GM23248 (cell line): ENCODE measurements around the gene CHMP6. TPM values are rescaled to one million over a fixed set of nuclear protein-coding genes. Genes with fewer than 3 reads are reported as not detected.

Source experiments
- DNase-seq: peaks from one replicate; pipeline ENCODE4 v3.0.0-alpha.2; 2015
- H2AFZ ChIP-seq: fragments of 200-600 bp; sonication (generic); 2 replicates; pipeline ENCODE4 v1.6.1; 2016; ENCODE audit warnings: antibody characterized with exemption
- H3F3A ChIP-seq: fragments of 200-600 bp; sonication (generic); 2 replicates; pipeline ENCODE4 v1.6.1; 2016; ENCODE audit warnings: mild to moderate bottlenecking, antibody characterized with exemption, mixed run types; ENCODE audit not compliant: insufficient read depth
- H3K27ac ChIP-seq: fragments of 200-600 bp; sonication (generic); 2 replicates; pipeline ENCODE4 v1.5.1; 2016; ENCODE audit warnings: mild to moderate bottlenecking
- H3K27me3 ChIP-seq: fragments of 200-600 bp; sonication (generic); replicated peaks from 2 replicates; pipeline ENCODE4 v1.6.1; 2016; ENCODE audit warnings: mild to moderate bottlenecking; ENCODE audit not compliant: insufficient read depth
- H3K36me3 ChIP-seq: fragments of 200-600 bp; sonication (generic); 2 replicates; pipeline ENCODE4 v1.6.1; 2016; ENCODE audit warnings: low read depth, mild to moderate bottlenecking
- H3K4me1 ChIP-seq: fragments of 200-600 bp; sonication (generic); 2 replicates; pipeline ENCODE4 v1.6.1; 2016; ENCODE audit warnings: mild to moderate bottlenecking; ENCODE audit not compliant: insufficient read depth
- H3K4me2 ChIP-seq: fragments of 200-600 bp; sonication (generic); one replicate; pipeline ENCODE4 v1.6.1; 2016; ENCODE audit warnings: mild to moderate bottlenecking; ENCODE audit not compliant: unreplicated experiment
- H3K4me3 ChIP-seq: fragments of 200-600 bp; sonication (generic); 2 replicates; pipeline ENCODE4 v1.5.1; 2016; ENCODE audit warnings: mild to moderate bottlenecking
- H3K79me2 ChIP-seq: fragments of 200-600 bp; sonication (generic); 2 replicates; pipeline ENCODE4 v1.6.1; 2016; ENCODE audit warnings: mild to moderate bottlenecking; ENCODE audit not compliant: insufficient read depth
- H3K9ac ChIP-seq: fragments of 200-600 bp; sonication (generic); 2 replicates; pipeline ENCODE4 v1.6.1; 2016; ENCODE audit warnings: mild to moderate bottlenecking
- H3K9me2 ChIP-seq: fragments of 200-600 bp; sonication (generic); 2 replicates; pipeline ENCODE4 v1.6.1; 2016; ENCODE audit warnings: mixed run types, mild to moderate bottlenecking, moderate library complexity; ENCODE audit not compliant: insufficient read depth
- H3K9me3 ChIP-seq: fragments of 200-600 bp; sonication (generic); one replicate; pipeline ENCODE4 v1.6.1; 2017; ENCODE audit warnings: low read depth
- H4K20me1 ChIP-seq: fragments of 200-600 bp; sonication (generic); 2 replicates; pipeline ENCODE4 v1.6.0; 2016; ENCODE audit not compliant: insufficient read depth
- EZH2 ChIP-seq: fragments of 200-600 bp; sonication (generic); IDR thresholded peaks from 2 replicates; pipeline ENCODE4 v1.6.1; 2018; ENCODE audit warnings: antibody characterized with exemption, mild to moderate bottlenecking; ENCODE audit not compliant: insufficient read depth, poor library complexity, severe bottlenecking
- EZH2phosphoT487 ChIP-seq: fragments of 200-600 bp; sonication (generic); IDR thresholded peaks from 2 replicates; pipeline ENCODE4 v1.6.1; 2018; ENCODE audit warnings: antibody characterized with exemption, moderate library complexity, mild to moderate bottlenecking, low read depth; ENCODE audit not compliant: insufficient read depth
- WGBS, 2 experiments: methylation state at CpG; one replicate each; pipeline ENCODE4 v1.1.6; 2015 to 2017; ENCODE audit warnings: low lambda C conversion rate in 2 of 2, low coverage in 1 of 2; ENCODE audit errors: missing lambda C conversion rate in 2 of 2; 5-methylcytosine and 5-hydroxymethylcytosine counted together
- in situ Hi-C: fragments of 300-500 bp; cut with MboI; formaldehyde crosslinking; loops from 2 replicates; pipeline ENCODE4 v1.15.0; 2020
- polyA plus RNA-seq: library from polyadenylated mRNA; unstranded; fragments of >200 nt; fragmentation: Nextera tagmentation; extraction: Ambion mirVana; gene quantifications from 2 replicates; pipeline ENCODE4 v1.2.1, GENCODE V29; 2016
- total RNA-seq: library from RNA; depleted of rRNA; stranded (reverse); fragments of >200 nt; shearing (Covaris generic); gene quantifications from 2 replicates; pipeline ENCODE4 v1.2.3, GENCODE V29; 2014

Gene CHMP6
- total and polyA plus RNA-seq, 2 experiments from 2014 or later = 14.1 to 34.0 TPM

GRCh38 chr17:80945736-80946135, 45.9 kb upstream of the CHMP6 start:
- Histone ChIP-seq H3K9me3 (no peaks in the 10 kb centered on the region), H3K9me2 (no peaks in the 10 kb centered on the region), H3K4me3 (no peak overlapping the region), H2AFZ (no peak overlapping the region), H4K20me1 (no peaks in the 10 kb centered on the region), H3K4me1 (peaks cover 14% of the 10 kb centered on the region), H3K36me3 (peaks cover 3% of the 10 kb centered on the region; the same call in 1 of the 2 replicates), H3F3A (0 out of 2 replicates have a peak, but pooled peaks cover 5% of the 10 kb centered on the region), H3K79me2 (no peaks in the 10 kb centered on the region), H3K27ac (no peak overlapping the region), H3K9ac (no peak overlapping the region), H3K4me2 (no peak overlapping the region), H3K27me3 (no peaks in the 10 kb centered on the region)
- no peak for DNase-seq
- WGBS, 2 experiments = 97% methylated on average over 17 of the region's 17 CpGs
- in situ Hi-C loops = no loop called here
- no peak for TF ChIP-seq EZH2
- TF ChIP-seq EZH2phosphoT487 = no peak

- WGBS, 2 experiments = 97% methylated on average over 8 of the region's 8 CpGs
- Histone ChIP-seq H3K9ac (no peak overlapping the region), H3K9me2 (no peaks in the 10 kb centered on the region), H3K79me2 (no peaks in the 10 kb centered on the region), H3F3A (0 out of 2 replicates have a peak, but pooled peaks cover 2% of the 10 kb centered on the region), H3K27me3 (no peaks in the 10 kb centered on the region), H3K9me3 (no peaks in the 10 kb centered on the region), H3K36me3 (peaks cover 3% of the 10 kb centered on the region; the same call in 1 of the 2 replicates), H3K4me2 (no peak overlapping the region), H3K4me1 (peaks cover 14% of the 10 kb centered on the region), H3K27ac (no peak overlapping the region), H3K4me3 (no peak overlapping the region), H4K20me1 (no peaks in the 10 kb centered on the region), H2AFZ (no peak overlapping the region)
- no peak for DNase-seq
- TF ChIP-seq EZH2 (no peak), EZH2phosphoT487 (no peak)
- in situ Hi-C loops = no loop called here
Measured at GRCh38 chr17:80946449-80946848, 45.2 kb upstream of the CHMP6 start.

GRCh38 chr17:80947200-80947940, 44.3 kb upstream of the CHMP6 start:
- in situ Hi-C loops = no loop called here
- Histone ChIP-seq H3K4me2 (no peak overlapping the region), H3K36me3 (peaks cover 3% of the 10 kb centered on the region; the same call in 1 of the 2 replicates), H3K9me2 (no peaks in the 10 kb centered on the region), H3K4me3 (no peak overlapping the region), H3F3A (no peaks in the 10 kb centered on the region), H3K9ac (no peak overlapping the region), H3K9me3 (no peaks in the 10 kb centered on the region), H3K27me3 (no peaks in the 10 kb centered on the region), H3K4me1 (peaks cover 5% of the 10 kb centered on the region), H4K20me1 (no peaks in the 10 kb centered on the region), H3K79me2 (no peaks in the 10 kb centered on the region), H3K27ac (no peak overlapping the region), H2AFZ (no peak overlapping the region)
- TF ChIP-seq EZH2phosphoT487 (no peak), EZH2 (no peak)
- no peak for DNase-seq
- WGBS, 2 experiments = 94% methylated on average over 21 of the region's 21 CpGs

- no peaks in the 10 kb centered on the region for H3K9me3 ChIP-seq
- no peaks in the 10 kb centered on the region for H4K20me1 ChIP-seq
- H3K27me3 ChIP-seq = no peaks in the 10 kb centered on the region
- H2AFZ ChIP-seq = no peak overlapping the region
- no peaks in the 10 kb centered on the region for H3K4me1 ChIP-seq
- H3K36me3 ChIP-seq = peaks cover 3% of the 10 kb centered on the region; the same call in 1 of the 2 replicates
- H3K9ac ChIP-seq = no peak overlapping the region
- WGBS, 2 experiments = 88 to 89% methylated on average over 48 of the region's 48 CpGs
- no peak overlapping the region for H3K4me2 ChIP-seq
- no peaks in the 10 kb centered on the region for H3K79me2 ChIP-seq
- no peak overlapping the region for H3K27ac ChIP-seq
- H3K9me2 ChIP-seq = no peaks in the 10 kb centered on the region
- DNase-seq = no peak
- H3F3A ChIP-seq = no peaks in the 10 kb centered on the region
- no peak overlapping the region for H3K4me3 ChIP-seq
- in situ Hi-C loops = no loop called here
- TF ChIP-seq EZH2phosphoT487 (no peak), EZH2 (no peak)
Measured at GRCh38 chr17:80948019-80948975, 43.3 kb upstream of the CHMP6 start.
